Nephron progenitor cell (in vitro differentiated cells): Measurements from ENCODE around the gene TWF1.
A peak's percentile ranks its signal among the peaks of the same experiment; 100 is the strongest.

Experiments used
- DNase-seq: peaks from one replicate; pipeline ENCODE4 v3.0.0; 2021
- H3K27ac Mint-ChIP-seq: 2 replicates; pipeline ENCODE4 v1.8.0; 2021; ENCODE audit warnings: mild to moderate bottlenecking, moderate library complexity, mixed read lengths
- H3K27me3 Mint-ChIP-seq: 2 replicates; pipeline ENCODE4 v1.8.0; 2021; ENCODE audit warnings: mild to moderate bottlenecking, low read depth, mixed read lengths; ENCODE audit not compliant: poor library complexity
- H3K36me3 Mint-ChIP-seq: 2 replicates; pipeline ENCODE4 v1.8.0; 2021; ENCODE audit warnings: low read depth, mixed read lengths
- H3K4me1 Mint-ChIP-seq: 2 replicates; pipeline ENCODE4 v1.8.0; 2021; ENCODE audit warnings: mixed read lengths
- H3K4me3 Mint-ChIP-seq: 2 replicates; pipeline ENCODE4 v1.8.0; 2021; ENCODE audit warnings: mild to moderate bottlenecking, moderate library complexity, mixed read lengths
- H3K9me3 Mint-ChIP-seq: 2 replicates; pipeline ENCODE4 v1.8.0; 2021; ENCODE audit warnings: mild to moderate bottlenecking, moderate library complexity, mixed read lengths
- TF ChIP-seq, protein P1 (sequence below): fragments of 200-600 bp; sonication (generic); IDR thresholded peaks from 2 replicates; pipeline ENCODE4 v1.5.0; 2021; ENCODE audit warnings: antibody characterized with exemption

Gene TWF1

DNA sequence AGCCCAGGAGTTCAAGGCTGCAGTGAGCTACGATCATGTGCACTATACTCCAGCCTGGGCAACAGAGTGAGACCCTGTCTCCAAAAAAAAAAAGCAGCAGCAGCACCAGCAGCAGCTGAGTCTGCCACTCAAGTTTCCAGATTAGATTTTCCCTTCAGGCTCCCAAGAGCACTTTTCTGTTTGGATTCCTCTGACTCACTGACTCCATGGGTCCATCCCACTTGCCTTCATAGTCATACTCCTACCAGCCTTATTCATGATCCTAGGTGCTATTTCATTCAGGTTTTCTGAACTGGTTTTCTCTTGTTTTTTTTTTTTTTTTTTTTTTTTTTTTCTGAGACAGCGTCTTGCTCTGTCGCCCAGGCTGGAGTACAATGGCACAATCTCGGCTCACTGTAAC is 6.8 kb upstream of the TWF1 start:
- TF ChIP-seq, protein P1, sequence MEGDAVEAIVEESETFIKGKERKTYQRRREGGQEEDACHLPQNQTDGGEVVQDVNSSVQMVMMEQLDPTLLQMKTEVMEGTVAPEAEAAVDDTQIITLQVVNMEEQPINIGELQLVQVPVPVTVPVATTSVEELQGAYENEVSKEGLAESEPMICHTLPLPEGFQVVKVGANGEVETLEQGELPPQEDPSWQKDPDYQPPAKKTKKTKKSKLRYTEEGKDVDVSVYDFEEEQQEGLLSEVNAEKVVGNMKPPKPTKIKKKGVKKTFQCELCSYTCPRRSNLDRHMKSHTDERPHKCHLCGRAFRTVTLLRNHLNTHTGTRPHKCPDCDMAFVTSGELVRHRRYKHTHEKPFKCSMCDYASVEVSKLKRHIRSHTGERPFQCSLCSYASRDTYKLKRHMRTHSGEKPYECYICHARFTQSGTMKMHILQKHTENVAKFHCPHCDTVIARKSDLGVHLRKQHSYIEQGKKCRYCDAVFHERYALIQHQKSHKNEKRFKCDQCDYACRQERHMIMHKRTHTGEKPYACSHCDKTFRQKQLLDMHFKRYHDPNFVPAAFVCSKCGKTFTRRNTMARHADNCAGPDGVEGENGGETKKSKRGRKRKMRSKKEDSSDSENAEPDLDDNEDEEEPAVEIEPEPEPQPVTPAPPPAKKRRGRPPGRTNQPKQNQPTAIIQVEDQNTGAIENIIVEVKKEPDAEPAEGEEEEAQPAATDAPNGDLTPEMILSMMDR = no peak
- Mint-ChIP-seq H3K4me1 (peaks cover 16% of the 10 kb centered on the region), H3K36me3 (no peaks in the 10 kb centered on the region), H3K27me3 (peaks cover 23% of the 10 kb centered on the region), H3K27ac (no peak overlapping the region), H3K4me3 (no peak overlapping the region), H3K9me3 (no peaks in the 10 kb centered on the region)
- no peak for DNase-seq

DNA sequence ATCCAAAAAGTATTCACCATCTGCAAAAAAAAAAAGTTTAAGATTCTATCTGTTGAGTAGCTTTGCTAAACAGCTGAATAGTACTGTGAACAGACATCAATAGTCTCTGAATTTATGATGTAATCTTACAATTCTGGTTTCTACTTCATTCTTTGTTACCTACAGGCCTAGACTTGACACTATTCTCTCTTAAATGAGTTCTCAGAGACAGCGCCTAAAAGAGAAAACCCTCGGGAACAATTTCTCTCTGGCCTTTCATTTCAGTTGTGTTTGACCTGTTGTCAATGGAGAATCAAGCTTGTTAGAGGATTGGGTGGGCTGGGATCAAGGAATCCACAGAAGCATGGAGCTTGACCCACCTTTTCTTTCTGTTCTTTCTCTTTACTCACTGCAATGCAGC is 5.9 kb upstream of the TWF1 start:
- Mint-ChIP-seq H3K27me3 (peaks cover 23% of the 10 kb centered on the region), H3K27ac (no peak overlapping the region), H3K4me1 (peaks cover 23% of the 10 kb centered on the region), H3K9me3 (no peaks in the 10 kb centered on the region), H3K36me3 (no peaks in the 10 kb centered on the region), H3K4me3 (no peak overlapping the region)
- TF ChIP-seq, protein P1 = no peak
- DNase-seq = no peak

DNA sequence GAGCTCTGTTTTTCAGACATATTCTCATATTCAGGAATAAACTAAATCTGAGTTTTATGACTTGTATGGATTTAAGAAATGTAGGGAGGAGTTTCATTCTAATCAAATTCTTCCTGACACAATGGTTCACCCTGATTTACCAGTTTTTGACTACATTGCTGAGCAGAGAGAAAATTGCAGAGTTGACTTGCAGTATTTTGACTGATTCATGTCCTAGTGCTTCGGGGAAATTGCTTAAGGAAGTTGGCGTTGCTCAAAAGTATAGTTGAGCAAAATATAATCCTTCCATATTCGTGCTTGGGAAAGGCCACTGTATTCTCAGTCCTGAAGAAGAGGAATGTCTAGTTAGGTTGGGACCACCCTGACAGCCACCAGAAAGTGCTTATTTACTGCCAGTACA is 1.3 kb upstream of the TWF1 start:
- DNase-seq = no peak
- TF ChIP-seq, protein P1 = no peak
- Mint-ChIP-seq H3K27ac (peak overlapping the region; percentile 100), H3K4me3 (peak overlapping the region; percentile 100), H3K4me1 (peaks cover 32% of the 10 kb centered on the region), H3K27me3 (peaks cover 17% of the 10 kb centered on the region), H3K9me3 (no peaks in the 10 kb centered on the region), H3K36me3 (peaks cover 6% of the 10 kb centered on the region)

DNA sequence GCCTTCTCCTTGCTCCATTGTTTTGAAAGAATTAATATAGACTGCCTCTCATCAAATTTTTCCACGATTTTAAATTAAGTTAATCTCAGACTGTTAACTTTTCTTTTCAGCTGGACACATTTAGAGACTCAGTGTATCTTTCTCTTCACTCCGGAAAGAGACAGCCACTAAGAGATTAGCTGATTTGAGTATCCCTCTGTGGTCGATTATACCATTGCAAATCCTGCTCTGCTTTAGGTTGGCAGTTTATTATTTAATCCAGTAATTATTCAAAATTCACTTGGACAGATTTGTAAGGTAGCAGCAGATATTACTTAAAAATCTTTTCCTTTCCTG is 588 bp upstream of the TWF1 start:
- Mint-ChIP-seq H3K36me3 (peaks cover 10% of the 10 kb centered on the region), H3K4me1 (peaks cover 32% of the 10 kb centered on the region), H3K4me3 (peak overlapping the region; percentile 100), H3K27me3 (peaks cover 12% of the 10 kb centered on the region), H3K27ac (peak overlapping the region; percentile 100), H3K9me3 (no peaks in the 10 kb centered on the region)
- TF ChIP-seq, protein P1 = no peak
- DNase-seq = no peak

DNA sequence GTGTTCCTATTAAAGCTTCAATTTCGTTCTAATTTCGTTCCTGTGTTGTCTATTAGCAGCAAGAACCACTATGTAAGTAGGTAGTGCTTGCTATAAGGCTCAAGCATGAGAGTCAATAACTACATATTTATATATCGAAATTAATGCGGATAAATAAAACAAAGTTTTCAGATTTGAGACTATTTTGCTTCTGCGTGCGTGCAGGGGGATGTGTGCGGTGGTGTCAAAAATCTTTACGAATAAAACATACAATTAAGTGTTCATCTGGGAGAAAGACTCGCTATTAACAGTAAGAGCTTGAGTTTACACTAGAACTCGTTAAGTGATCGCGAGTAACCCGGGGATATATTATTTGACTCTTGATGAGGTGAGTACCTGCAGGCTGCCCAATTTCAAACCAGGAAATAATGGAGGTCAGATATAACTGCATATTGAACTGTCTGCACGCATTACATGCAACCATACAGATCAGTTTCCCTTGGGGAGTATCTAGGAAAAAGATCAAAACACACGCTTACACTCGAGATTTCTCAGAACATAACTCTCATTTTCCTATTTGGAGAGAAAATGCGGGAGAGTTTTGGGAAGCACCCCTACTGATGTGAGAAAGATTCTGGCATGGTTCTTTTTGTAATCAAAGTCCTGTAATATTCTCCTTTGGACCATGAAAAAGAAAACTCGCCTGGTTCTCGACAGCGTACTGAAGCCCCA is 813 bp downstream of the TWF1 start:
- Mint-ChIP-seq H3K4me3 (peak overlapping the region; percentile 100), H3K27me3 (peaks cover 5% of the 10 kb centered on the region), H3K4me1 (peaks cover 32% of the 10 kb centered on the region), H3K9me3 (no peaks in the 10 kb centered on the region), H3K36me3 (peaks cover 21% of the 10 kb centered on the region), H3K27ac (peak overlapping the region; percentile 98)
- no peak for DNase-seq
- TF ChIP-seq, protein P1 = no peak

DNA sequence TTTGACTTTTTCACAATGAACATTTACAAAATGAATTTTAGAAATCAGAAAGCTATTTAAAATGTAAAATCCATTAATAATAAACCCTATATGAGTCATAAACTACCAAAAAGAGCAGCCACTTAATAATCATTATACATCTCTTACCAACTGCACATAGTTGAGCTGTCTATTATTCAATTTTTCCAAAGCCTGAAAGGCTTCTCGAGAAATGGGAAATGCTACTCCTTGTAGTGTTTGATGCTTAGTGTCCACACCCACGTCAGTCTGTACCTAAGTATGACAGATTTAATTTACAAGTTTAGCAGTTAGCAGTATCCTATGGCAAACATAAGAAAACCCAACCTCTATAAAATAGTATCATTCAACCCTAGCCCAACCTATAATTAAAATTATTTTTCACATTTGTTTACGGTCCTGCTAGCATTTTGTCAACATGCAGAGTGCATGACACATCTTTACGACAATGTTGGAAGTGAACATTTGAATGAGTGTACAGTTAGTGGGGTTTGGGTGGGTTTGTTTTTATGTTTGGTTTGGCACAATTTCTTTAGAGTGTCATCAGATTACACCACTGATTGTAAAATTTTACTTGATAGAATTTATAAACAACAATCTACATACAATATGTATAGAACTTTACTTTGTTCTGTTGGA is 8.4 kb downstream of the TWF1 start:
- Mint-ChIP-seq H3K27ac (no peak overlapping the region), H3K36me3 (peaks cover 43% of the 10 kb centered on the region), H3K4me3 (no peak overlapping the region), H3K27me3 (no peaks in the 10 kb centered on the region), H3K9me3 (no peaks in the 10 kb centered on the region), H3K4me1 (no peaks in the 10 kb centered on the region)
- TF ChIP-seq, protein P1 = no peak
- no peak for DNase-seq
